B cell (primary cell): ENCODE results near the gene UPK3A. TPM values are rescaled to one million over a fixed set of nuclear protein-coding genes. Genes with fewer than 3 reads are reported as not detected.

Experiments used
- ATAC-seq: fragments of 200-7000 bp; cut with Tn5 transposase; one replicate; pipeline ENCODE4 v1.10.0; 2021; ENCODE audit warnings: low read depth, mild to moderate bottlenecking, moderate number of reproducible peaks, moderate library complexity
- CTCF ChIA-PET: fragments of 350-600 bp; sonication (Branson Sonifier 250); formaldehyde crosslinking; loops from one replicate; lab custom pipeline; 2021; ENCODE audit warnings: antibody characterized with exemption, inconsistent platforms; lab: Charles Lee
- POLR2A ChIA-PET: fragments of 350-600 bp; sonication (Branson Sonifier 250); formaldehyde crosslinking; loops from one replicate; lab custom pipeline; 2021; ENCODE audit warnings: antibody characterized with exemption; lab: Charles Lee
- DNase-seq: peaks from one replicate; pipeline ENCODE4 v3.0.0; 2013
- H2AFZ ChIP-seq: 2 replicates; pipeline ENCODE4 v1.6.1; 2012; ENCODE audit warnings: mild to moderate bottlenecking, low read depth, low read length; ENCODE audit not compliant: insufficient read depth, poor library complexity, severe bottlenecking
- H3K27ac ChIP-seq, 2 donors: 1 replicate in 1 of 2; 2 replicates in 1 of 2; pipeline ENCODE4 v1.5.1; 2012 to 2013; ENCODE audit warnings: low read length in 2 of 2, mild to moderate bottlenecking in 2 of 2, moderate library complexity in 1 of 2
- H3K27me3 ChIP-seq, 4 experiments: fragments of 200-600 bp in 1 of 4; sonication (generic) in 1 of 4; replicated peaks in 1 of 4; 1 replicate in 2 of 4; 2 replicates in 2 of 4; pipeline versions ENCODE4 v1.6.1 to v1.7.0; 2013 to 2016; ENCODE audit warnings: low read length in 3 of 4, mild to moderate bottlenecking in 2 of 4, mixed read lengths in 1 of 4, moderate library complexity in 1 of 4; ENCODE audit not compliant: insufficient read depth in 4 of 4, control insufficient read depth in 3 of 4; ENCODE audit errors: control extremely low read depth in 1 of 4
- H3K36me3 ChIP-seq, 2 experiments: replicated peaks in 1 of 2; 1 replicate in 1 of 2; 2 replicates in 1 of 2; pipeline versions ENCODE4 v1.6.1 to v1.7.1; 2013; ENCODE audit warnings: low read length in 1 of 2; ENCODE audit not compliant: insufficient read depth in 2 of 2, control insufficient read depth in 1 of 2; ENCODE audit errors: control extremely low read depth in 1 of 2, extremely low read depth in 1 of 2
- H3K4me1 ChIP-seq, 2 donors: fragments of 200-600 bp in 1 of 2; sonication (generic) in 1 of 2; 1 replicate in 1 of 2; 2 replicates in 1 of 2; pipeline versions ENCODE4 v1.5.1 to v1.6.1; 2013 to 2017; ENCODE audit warnings: low read length in 2 of 2; ENCODE audit not compliant: control insufficient read depth in 2 of 2, insufficient read depth in 2 of 2
- H3K4me2 ChIP-seq: replicated peaks from 2 replicates; pipeline ENCODE3; 2012; ENCODE audit warnings: mild to moderate bottlenecking, low read depth, low read length; ENCODE audit not compliant: poor library complexity, severe bottlenecking
- H3K4me3 ChIP-seq, 5 experiments: fragments of 200-600 bp in 1 of 5; sonication (generic) in 1 of 5; 1 replicate in 3 of 5; 2 replicates in 2 of 5; pipeline versions ENCODE4 v1.5.1 to v1.7.0; 2011 to 2016; ENCODE audit warnings: low read length in 4 of 5, mild to moderate bottlenecking in 4 of 5, low read depth in 2 of 5, control low read depth in 1 of 5, moderate library complexity in 1 of 5; ENCODE audit not compliant: insufficient read depth in 1 of 5; ENCODE audit errors: control extremely low read depth in 1 of 5, extremely low read depth in 1 of 5
- H3K79me2 ChIP-seq: fragments of 200-600 bp; sonication (generic); one replicate; pipeline ENCODE4 v1.6.0; 2016; ENCODE audit warnings: low read length; ENCODE audit not compliant: control insufficient read depth, insufficient read depth
- H3K9ac ChIP-seq: fragments of 200-600 bp; sonication (generic); 2 replicates; pipeline ENCODE4 v1.6.1; 2017; ENCODE audit warnings: mild to moderate bottlenecking, low read length, moderate library complexity
- H3K9me3 ChIP-seq, 3 donors: one replicate each; pipeline versions ENCODE4 v1.6.1 to v1.7.1; 2013; ENCODE audit warnings: low read length in 2 of 3; ENCODE audit not compliant: control insufficient read depth in 2 of 3, insufficient read depth in 1 of 3; ENCODE audit errors: control extremely low read depth in 1 of 3
- H4K20me1 ChIP-seq: 2 replicates; pipeline ENCODE4 v1.6.0; 2012; ENCODE audit warnings: mild to moderate bottlenecking, low read length; ENCODE audit not compliant: insufficient read depth, control insufficient read depth, poor library complexity, severe bottlenecking
- H3K27ac Mint-ChIP-seq: one replicate; pipeline ENCODE4 v1.8.0; 2021; ENCODE audit warnings: mixed read lengths
- H3K27me3 Mint-ChIP-seq: one replicate; pipeline ENCODE4 v1.8.0; 2021; ENCODE audit warnings: mixed read lengths
- H3K4me1 Mint-ChIP-seq: one replicate; pipeline ENCODE4 v1.8.0; 2021; ENCODE audit warnings: mixed read lengths
- H3K4me3 Mint-ChIP-seq: one replicate; pipeline ENCODE4 v1.8.0; 2021; ENCODE audit warnings: mixed read lengths
- H3K9me3 Mint-ChIP-seq: one replicate; pipeline ENCODE4 v1.8.0; 2022; ENCODE audit warnings: mixed read lengths; ENCODE audit not compliant: insufficient read depth
- CTCF ChIP-seq: fragments of 200-600 bp; IDR thresholded peaks from one replicate; pipeline ENCODE4 v1.8.0; 2022; ENCODE audit warnings: antibody characterized with exemption, mild to moderate bottlenecking
- EZH2 ChIP-seq: IDR thresholded peaks from 2 replicates; pipeline ENCODE4 v1.6.1; 2012; ENCODE audit warnings: borderline replicate concordance, low read depth, mild to moderate bottlenecking, moderate library complexity, low read length; ENCODE audit not compliant: insufficient read depth, poor library complexity, severe bottlenecking
- WGBS: methylation state at CpG from one replicate; pipeline ENCODE4 v1.1.5; 2013; ENCODE audit warnings: missing lambda C conversion rate; ENCODE audit not compliant: insufficient coverage; 5-methylcytosine and 5-hydroxymethylcytosine counted together
- intact Hi-C: fragments of 100-400 bp; cut with micrococcal nuclease; formaldehyde crosslinking; loops from one replicate; pipeline ENCODE4 v1.10.0; 2022
- polyA plus RNA-seq: library from polyadenylated mRNA; depleted of rRNA; stranded (reverse); fragments of >200 nt; gene quantifications from 2 replicates; pipeline ENCODE4 v1.2.3, GENCODE V29; 2012
- total RNA-seq, 2 donors: library from RNA; stranded (reverse); fragments of 120-200 nt in 1 of 2; gene quantifications; 1 replicate in 1 of 2; 2 replicates in 1 of 2; pipeline versions ENCODE4 v1.2.3 to v1.2.4, GENCODE V29; 2013 to 2022

UPK3A gene
- total and polyA plus RNA-seq, 2 donors (not counting 1 experiment from before 2014, with no cell fraction given): not detected

- WGBS: 2% methylated on average over 14 of the region's 14 CpGs
- DNase-seq: no peak
- Mint-ChIP-seq H3K9me3 (no peaks in the 10 kb centered on the region), H3K4me3 (peak overlapping the region; percentile 87), H3K27me3 (no peaks in the 10 kb centered on the region), H3K4me1 (peaks cover 51% of the 10 kb centered on the region), H3K27ac (peak overlapping the region; percentile 78)
- Histone ChIP-seq H4K20me1 (peaks cover 9% of the 10 kb centered on the region), H3K4me3 (peak overlapping the region in 4 of 5 experiments; percentile 16 to 56 (median 38)), H3K4me1 (peaks cover 37 to 42% of the 10 kb centered on the region in 2 donors), H3K27me3 (peaks cover 0 to 3% (median under 1%) of the 10 kb centered on the region in 4 experiments), H3K9ac (peak overlapping the region; percentile 35), H3K9me3 (no peaks in the 10 kb centered on the region), H3K36me3 (no peaks in the 10 kb centered on the region), H3K4me2 (peak overlapping the region; percentile 89), H3K27ac (no peak overlapping the region), H3K79me2 (no peaks in the 10 kb centered on the region), H2AFZ (no peak overlapping the region)
- POLR2A ChIA-PET: interaction anchor here (0.8 to 2.1 kb wide), 5 partner anchors 9 to 27 kb away, joined by 3 to 11 read pairs (median 9); no protein-coding TSS in a partner anchor
- ATAC-seq: peak; percentile 13
- CTCF ChIA-PET: interaction anchor here (0.5 to 2.1 kb wide), 15 partner anchors 11 to 174 kb away, joined by 3 to 15 read pairs (median 4); partner anchors contain the start of gene NUP50
- TF ChIP-seq EZH2: no peak
- TF ChIP-seq CTCF: no peak
- intact Hi-C loops: loop anchor here (1.0 kb wide), 3 partner anchors 14 to 28 kb away; no protein-coding TSS in a partner anchor
Measured at GRCh38 chr22:45262931-45263462, 21.8 kb upstream of the UPK3A start.
